GM12873 (cell line): ENCODE results near the gene CPED1.

Experiments
- CTCF ChIP-seq: IDR thresholded peaks from 2 replicates; pipeline ENCODE4 v1.5.1; 2012; ENCODE audit warnings: low read depth, mild to moderate bottlenecking, moderate library complexity, low read length, control low read depth; ENCODE audit not compliant: insufficient read depth; ENCODE audit errors: missing control alignments

CPED1 gene

GRCh38 chr7:121049897-121050296 is 61.4 kb downstream of the CPED1 start:
- TF ChIP-seq CTCF: no peak

GRCh38 chr7:121053219-121053618 is 64.7 kb downstream of the CPED1 start:
- no peak for TF ChIP-seq CTCF

DNA sequence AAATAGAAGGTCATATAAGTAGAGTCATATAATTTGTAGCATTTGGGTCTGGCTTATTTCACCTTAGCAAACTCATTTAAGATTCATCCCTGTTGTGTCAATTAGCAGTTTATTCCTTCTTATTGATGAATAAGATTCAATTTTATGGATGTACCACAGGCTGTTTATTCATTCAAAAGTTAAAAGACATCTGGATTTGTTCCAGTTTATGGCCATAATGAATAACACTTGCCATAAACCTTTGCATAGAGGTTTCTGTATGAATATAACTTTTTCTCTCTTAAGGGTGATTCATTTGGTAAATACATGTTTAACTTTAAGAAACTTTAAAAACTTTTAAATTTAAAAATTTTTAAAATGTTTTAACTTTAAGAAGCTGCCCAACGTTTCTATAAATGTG is 66.4 kb downstream of the CPED1 start:
- no peak for TF ChIP-seq CTCF

- no peak for TF ChIP-seq CTCF
These were observed 69.4 kb downstream of the CPED1 start for GRCh38 chr7:121057878-121058277.

DNA sequence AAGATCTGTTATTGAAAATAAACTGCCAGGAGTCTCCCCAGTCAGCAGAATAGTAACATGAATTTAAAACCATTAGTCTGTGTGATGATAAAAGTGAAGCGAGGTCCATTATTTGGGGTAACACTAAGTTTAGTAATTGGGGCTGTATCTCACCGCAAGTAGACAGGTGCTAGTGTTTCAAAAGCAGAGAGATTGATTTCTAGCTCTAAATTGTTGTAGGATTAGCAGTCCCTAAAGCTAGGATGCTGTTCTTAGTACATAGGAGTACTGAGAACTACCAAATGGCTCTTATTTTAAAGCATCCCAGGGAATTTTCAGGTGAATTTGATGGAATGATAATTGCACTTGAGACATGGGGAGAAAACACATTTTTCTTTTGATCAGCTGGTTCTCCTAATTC is 70.5 kb downstream of the CPED1 start:
- no peak for TF ChIP-seq CTCF

GRCh38 chr7:121061677-121062582 is 73.4 kb downstream of the CPED1 start:
- TF ChIP-seq CTCF: no peak

DNA sequence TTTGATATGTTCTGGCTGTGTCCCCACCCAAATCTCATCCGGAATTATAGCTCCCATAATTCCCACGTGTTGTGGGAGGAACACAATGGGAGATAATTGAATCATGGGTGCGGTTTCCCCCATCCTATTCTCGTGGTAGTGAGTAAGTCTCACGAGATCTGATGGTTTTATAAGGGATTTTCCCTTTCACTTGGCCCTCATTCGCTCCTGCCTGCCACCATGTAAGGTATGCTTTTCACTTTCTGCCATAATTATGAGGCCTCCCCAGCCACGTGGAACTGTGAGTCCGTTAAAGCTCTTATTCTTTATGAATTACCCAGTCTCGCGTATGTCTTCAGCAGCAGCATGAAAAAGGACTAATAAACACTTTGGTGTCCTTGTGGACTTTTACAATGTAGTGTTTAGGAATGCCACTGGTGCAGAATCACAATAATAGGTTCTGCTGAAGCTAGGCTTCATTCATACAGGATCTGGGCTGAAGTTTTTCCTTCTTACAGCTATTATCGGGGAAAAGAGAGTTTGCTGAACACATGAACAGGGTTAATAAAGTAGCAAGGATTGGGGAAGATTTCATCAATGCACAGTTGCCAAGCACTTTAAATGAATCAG is 74.3 kb downstream of the CPED1 start:
- TF ChIP-seq CTCF: no peak
